ENCODE measurements around the gene FBN1. TPM values are rescaled to one million over a fixed set of nuclear protein-coding genes. Genes with fewer than 3 reads are reported as not detected.

FBN1 gene
- total and polyA plus RNA-seq, 4 donors, result 33.3 to 249 (median 120) TPM

DNA sequence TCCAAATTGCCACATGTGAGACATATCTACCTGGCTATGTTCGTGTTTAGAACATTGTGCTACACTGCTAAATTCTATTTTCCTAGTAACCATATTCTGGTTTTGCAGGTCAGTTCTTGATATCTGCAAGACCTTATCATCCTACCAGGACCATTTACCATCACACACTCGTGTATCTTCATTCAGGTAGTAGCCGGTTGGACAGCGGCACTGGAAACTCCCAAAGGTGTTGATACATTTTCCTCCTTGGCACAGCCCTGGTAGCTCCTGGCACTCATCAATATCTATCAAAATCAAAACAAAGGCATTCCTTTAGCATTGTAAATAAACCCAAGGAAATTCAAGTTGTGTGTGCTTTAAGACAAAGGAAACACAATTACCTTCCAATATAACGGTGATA, 180.1 kb downstream of the FBN1 start:
- no peak overlapping the region for H3K4me3 ChIP-seq (ENCODE audit: low read depth, low read length)
- 96% methylated on average over 4 of the region's 5 CpGs for WGBS (ENCODE audit: insufficient coverage)
- no peaks in the 10 kb centered on the region for H3K9me3 ChIP-seq (ENCODE audit: control insufficient read depth, insufficient read depth, low read length)
- H3K27ac ChIP-seq (ENCODE audit: low read depth, low read length), result no peak overlapping the region
- H3K27me3 ChIP-seq (ENCODE audit: control insufficient read depth, insufficient read depth, low read length), result no peaks in the 10 kb centered on the region
- H3K36me3 ChIP-seq (ENCODE audit: control insufficient read depth, insufficient read depth, low read length), result peaks cover 25% of the 10 kb centered on the region
- H3K4me1 ChIP-seq (ENCODE audit: control insufficient read depth, insufficient read depth, low read length), result no peaks in the 10 kb centered on the region
- DNase-seq (ENCODE audit: low read depth in 4 of 6, low spot score in 6 of 6), result no peak

DNA sequence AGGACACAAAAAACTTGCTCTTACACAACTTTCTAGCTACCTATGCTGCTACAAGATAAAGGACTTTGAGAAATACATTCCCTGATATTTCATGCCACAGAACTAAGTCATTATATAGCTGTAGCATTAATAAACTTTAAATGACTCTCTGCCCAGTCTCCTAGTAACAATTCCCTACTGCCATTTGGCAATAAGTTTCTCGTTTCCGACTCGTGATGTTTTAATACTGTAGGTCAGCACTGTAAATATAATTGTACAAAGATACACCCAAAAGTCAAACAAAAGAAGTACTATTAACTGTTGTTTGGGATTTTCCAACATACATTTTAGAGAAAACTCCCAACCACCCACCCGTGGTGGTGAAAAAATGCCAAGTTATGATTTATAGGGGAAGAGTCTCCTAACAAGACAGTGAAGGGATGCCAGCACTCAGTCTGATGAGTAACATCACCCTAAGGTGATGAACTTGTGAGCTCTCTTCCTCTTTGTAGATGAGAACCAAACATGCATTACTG, 182.1 kb downstream of the FBN1 start:
- Histone ChIP-seq H3K27ac (ENCODE audit: low read depth, low read length) (no peak overlapping the region), H3K4me1 (ENCODE audit: control insufficient read depth, insufficient read depth, low read length) (no peaks in the 10 kb centered on the region), H3K36me3 (ENCODE audit: control insufficient read depth, insufficient read depth, low read length) (peaks cover 13% of the 10 kb centered on the region), H3K4me3 (ENCODE audit: low read depth, low read length) (no peak overlapping the region), H3K27me3 (ENCODE audit: control insufficient read depth, insufficient read depth, low read length) (no peaks in the 10 kb centered on the region), H3K9me3 (ENCODE audit: control insufficient read depth, insufficient read depth, low read length) (no peaks in the 10 kb centered on the region)
- no CpG with 5 or more reads among the region's 4 CpGs for WGBS (ENCODE audit: insufficient coverage)
- no peak for DNase-seq (ENCODE audit: low read depth in 4 of 6, low spot score in 6 of 6)

DNA sequence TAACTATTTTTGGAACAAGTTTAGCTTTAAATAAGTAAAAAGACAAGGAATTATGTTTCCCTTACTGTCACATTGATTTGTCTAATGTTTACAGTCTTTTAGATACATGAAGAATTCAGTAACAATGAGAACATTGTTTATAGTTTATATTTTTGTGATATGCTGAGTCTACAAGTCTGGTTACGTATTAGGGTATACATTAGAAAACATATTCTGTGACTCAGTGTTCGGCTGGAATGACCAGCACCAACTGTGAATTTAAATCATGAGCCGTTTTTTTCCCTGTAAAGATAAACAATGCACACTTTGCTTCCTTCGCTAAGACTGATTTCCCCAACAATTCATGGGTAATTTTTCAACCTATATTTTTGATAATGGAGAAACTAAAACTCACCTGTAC, 182.8 kb downstream of the FBN1 start:
- Histone ChIP-seq H3K4me3 (ENCODE audit: low read depth, low read length) (no peak overlapping the region), H3K27me3 (ENCODE audit: control insufficient read depth, insufficient read depth, low read length) (no peaks in the 10 kb centered on the region), H3K27ac (ENCODE audit: low read depth, low read length) (no peak overlapping the region), H3K4me1 (ENCODE audit: control insufficient read depth, insufficient read depth, low read length) (no peaks in the 10 kb centered on the region), H3K9me3 (ENCODE audit: control insufficient read depth, insufficient read depth, low read length) (no peaks in the 10 kb centered on the region), H3K36me3 (ENCODE audit: control insufficient read depth, insufficient read depth, low read length) (peaks cover 10% of the 10 kb centered on the region)
- DNase-seq (ENCODE audit: low read depth in 4 of 6, low spot score in 6 of 6), result no peak
- 70% methylated on average over 2 of the region's 4 CpGs for WGBS (ENCODE audit: insufficient coverage)

DNA sequence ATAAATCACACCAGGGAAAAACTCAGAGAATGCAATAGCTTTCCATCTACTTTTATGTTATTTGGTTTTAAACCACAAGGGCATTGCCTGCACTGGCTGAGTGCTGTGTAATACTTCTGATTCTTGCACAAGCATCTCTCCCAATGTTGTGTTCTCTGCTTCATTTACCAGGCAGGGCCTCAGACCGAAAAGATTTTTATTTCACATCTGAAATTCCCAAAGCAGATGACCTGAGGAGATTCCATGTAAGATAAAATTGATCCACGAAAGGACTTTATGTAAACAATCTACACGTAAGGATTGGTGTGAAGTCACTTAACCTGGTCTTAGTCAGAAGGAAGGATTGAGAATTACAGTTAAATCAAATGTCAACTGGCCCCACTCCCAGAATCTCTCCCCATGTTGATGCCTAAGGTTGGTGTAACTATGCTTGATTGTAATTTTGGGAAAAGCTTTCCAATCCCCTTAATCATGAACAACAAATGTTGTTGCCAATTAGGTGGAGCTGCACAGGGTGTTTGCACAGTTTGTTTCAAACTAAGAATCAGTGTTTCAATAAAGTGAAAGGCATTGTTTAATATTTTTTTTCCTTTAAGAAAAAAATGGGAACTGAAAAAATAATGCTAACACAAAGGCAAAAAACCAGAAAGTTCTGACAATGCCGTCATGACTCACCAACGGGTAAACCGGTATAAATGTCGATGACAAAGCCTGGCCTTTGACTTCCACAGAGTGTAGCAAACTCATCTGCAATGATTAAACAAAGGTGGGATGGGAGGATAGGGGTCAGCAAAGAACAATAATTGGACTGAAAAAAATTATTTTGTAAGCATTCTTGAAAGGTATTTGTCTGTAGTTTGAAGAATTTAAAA, 185.7 kb downstream of the FBN1 start:
- no peak overlapping the region for H3K27ac ChIP-seq (ENCODE audit: low read depth, low read length)

DNA sequence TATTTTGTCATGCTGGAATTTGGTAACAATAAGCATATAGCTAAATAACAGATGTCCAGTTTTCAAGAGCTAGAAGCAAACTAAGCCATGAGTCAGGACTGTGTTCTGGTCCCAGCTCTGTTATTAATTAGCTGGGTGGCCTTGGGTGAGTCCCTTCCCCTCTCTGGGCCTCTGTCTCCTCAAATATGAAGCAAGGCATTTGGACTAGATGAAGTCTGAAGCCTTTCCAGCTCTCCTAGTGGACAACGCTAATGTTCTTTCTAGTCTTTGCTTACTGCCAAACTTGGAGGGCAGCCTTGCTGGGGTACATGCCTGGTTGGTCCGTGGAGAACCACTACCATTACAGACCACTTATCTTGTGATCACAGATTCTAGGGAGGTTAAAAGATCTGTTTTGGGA, 186.6 kb downstream of the FBN1 start:
- Histone ChIP-seq H3K27me3 (ENCODE audit: control insufficient read depth, insufficient read depth, low read length) (no peaks in the 10 kb centered on the region), H3K9me3 (ENCODE audit: control insufficient read depth, insufficient read depth, low read length) (no peaks in the 10 kb centered on the region), H3K36me3 (ENCODE audit: control insufficient read depth, insufficient read depth, low read length) (peaks cover 10% of the 10 kb centered on the region), H3K4me3 (ENCODE audit: low read depth, low read length) (no peak overlapping the region), H3K27ac (ENCODE audit: low read depth, low read length) (no peak overlapping the region), H3K4me1 (ENCODE audit: control insufficient read depth, insufficient read depth, low read length) (no peaks in the 10 kb centered on the region)
- no CpG with 5 or more reads among the region's 2 CpGs for WGBS (ENCODE audit: insufficient coverage)
- DNase-seq (ENCODE audit: low read depth in 4 of 6, low spot score in 6 of 6), result no peak

More for the DNA sequence above, 185.7 kb downstream of the FBN1 start:
- no peaks in the 10 kb centered on the region for H3K4me1 ChIP-seq (ENCODE audit: control insufficient read depth, insufficient read depth, low read length)
- H3K36me3 ChIP-seq (ENCODE audit: control insufficient read depth, insufficient read depth, low read length), result peaks cover 13% of the 10 kb centered on the region
- no peaks in the 10 kb centered on the region for H3K27me3 ChIP-seq (ENCODE audit: control insufficient read depth, insufficient read depth, low read length)
- WGBS (ENCODE audit: insufficient coverage), result no CpG with 5 or more reads among the region's 7 CpGs
- DNase-seq (ENCODE audit: low read depth in 4 of 6, low spot score in 6 of 6), result no peak
- no peak overlapping the region for H3K4me3 ChIP-seq (ENCODE audit: low read depth, low read length)
- H3K9me3 ChIP-seq (ENCODE audit: control insufficient read depth, insufficient read depth, low read length), result no peaks in the 10 kb centered on the region

DNA sequence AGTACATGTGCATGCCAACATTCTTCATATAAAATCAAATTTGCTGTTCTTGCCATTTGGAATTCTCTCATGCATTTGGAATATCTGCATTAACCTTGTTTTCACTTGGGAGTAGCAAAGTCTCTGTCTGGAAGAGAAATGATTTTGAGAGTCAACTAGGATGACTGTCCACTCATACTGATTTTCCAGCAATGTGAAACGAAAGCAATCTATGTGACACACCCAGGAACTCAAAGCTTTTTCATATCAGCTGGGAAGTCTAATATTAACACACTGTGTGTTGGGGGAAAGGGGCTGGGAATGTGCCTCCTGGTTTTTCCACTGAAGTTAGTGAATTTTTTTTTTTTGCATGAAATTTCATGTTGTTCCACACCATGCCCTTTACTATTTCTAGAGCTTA, 189.4 kb downstream of the FBN1 start:
- Histone ChIP-seq H3K9me3 (ENCODE audit: control insufficient read depth, insufficient read depth, low read length) (no peaks in the 10 kb centered on the region), H3K27me3 (ENCODE audit: control insufficient read depth, insufficient read depth, low read length) (no peaks in the 10 kb centered on the region), H3K4me3 (ENCODE audit: low read depth, low read length) (no peak overlapping the region), H3K4me1 (ENCODE audit: control insufficient read depth, insufficient read depth, low read length) (no peaks in the 10 kb centered on the region), H3K36me3 (ENCODE audit: control insufficient read depth, insufficient read depth, low read length) (peaks cover 13% of the 10 kb centered on the region), H3K27ac (ENCODE audit: low read depth, low read length) (no peak overlapping the region)
- no CpG with 5 or more reads among the region's 1 CpG for WGBS (ENCODE audit: insufficient coverage)
- DNase-seq (ENCODE audit: low read depth in 4 of 6, low spot score in 6 of 6), result no peak

DNA sequence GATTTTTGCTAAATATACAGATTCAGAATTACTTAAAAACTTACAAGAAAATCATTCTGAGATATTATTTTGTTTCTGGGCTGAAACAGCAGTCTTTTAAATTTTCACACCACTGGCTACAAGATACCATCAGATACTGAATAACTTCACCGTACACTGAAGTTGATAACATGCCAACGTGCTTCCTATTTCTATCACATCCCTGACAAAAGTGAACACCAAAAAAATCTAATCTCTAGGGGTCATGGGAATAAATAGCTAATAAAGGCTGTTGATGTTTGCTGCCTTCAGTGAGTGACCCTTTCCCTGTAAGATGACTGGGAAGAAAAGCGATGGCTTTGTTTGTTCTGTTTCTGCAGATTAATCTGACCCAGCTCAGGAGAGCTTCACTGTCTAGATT, 193.8 kb downstream of the FBN1 start:
- Histone ChIP-seq H3K27me3 (ENCODE audit: control insufficient read depth, insufficient read depth, low read length) (no peaks in the 10 kb centered on the region), H3K4me3 (ENCODE audit: low read depth, low read length) (no peak overlapping the region), H3K36me3 (ENCODE audit: control insufficient read depth, insufficient read depth, low read length) (peaks cover 8% of the 10 kb centered on the region), H3K4me1 (ENCODE audit: control insufficient read depth, insufficient read depth, low read length) (no peaks in the 10 kb centered on the region), H3K27ac (ENCODE audit: low read depth, low read length) (no peak overlapping the region), H3K9me3 (ENCODE audit: control insufficient read depth, insufficient read depth, low read length) (no peaks in the 10 kb centered on the region)
- WGBS (ENCODE audit: insufficient coverage), result 100% methylated on average over 1 of the region's 3 CpGs
- no peak for DNase-seq (ENCODE audit: low read depth in 4 of 6, low spot score in 6 of 6)

DNA sequence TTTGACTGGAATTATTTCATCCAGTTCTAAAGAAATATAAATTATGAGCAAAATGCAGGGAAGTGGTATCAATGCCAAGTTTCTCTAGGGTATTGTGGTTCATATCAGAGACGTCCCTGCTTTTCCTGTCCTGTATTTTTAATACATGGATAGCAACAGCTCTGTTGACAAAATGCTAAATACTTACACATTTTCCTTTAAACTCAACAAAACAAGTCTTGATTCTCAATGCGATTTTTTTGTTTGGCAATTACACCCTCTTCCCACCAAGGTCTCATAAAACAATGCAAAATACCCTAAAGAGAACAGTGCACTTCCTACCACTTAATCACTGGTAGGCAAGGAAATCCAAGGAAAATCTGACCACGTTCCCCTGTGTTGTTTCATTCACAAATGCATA, 194.3 kb downstream of the FBN1 start:
- H3K27ac ChIP-seq (ENCODE audit: low read depth, low read length), result no peak overlapping the region
- H3K4me3 ChIP-seq (ENCODE audit: low read depth, low read length), result no peak overlapping the region

DNA sequence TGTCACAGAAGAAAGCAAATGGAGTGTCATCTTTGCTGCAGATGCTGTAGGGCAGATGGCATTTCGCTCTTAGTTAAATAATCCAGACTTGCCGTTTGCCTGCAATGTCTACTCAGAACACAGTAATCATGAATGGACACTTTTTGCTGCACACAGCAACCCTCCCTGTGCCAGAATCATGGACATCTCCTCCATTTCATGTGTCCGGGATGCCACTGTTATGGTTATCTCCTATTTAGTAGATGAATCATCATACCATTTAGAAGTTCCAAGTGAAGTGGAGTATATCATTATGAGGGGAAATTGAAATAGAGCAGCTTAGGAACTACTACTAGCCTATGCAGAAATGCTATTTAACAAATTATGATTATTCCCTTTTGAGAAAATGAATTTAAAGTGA, 195.8 kb downstream of the FBN1 start:
- Histone ChIP-seq H3K27ac (ENCODE audit: low read depth, low read length) (no peak overlapping the region), H3K36me3 (ENCODE audit: control insufficient read depth, insufficient read depth, low read length) (peaks cover 3% of the 10 kb centered on the region), H3K4me1 (ENCODE audit: control insufficient read depth, insufficient read depth, low read length) (no peaks in the 10 kb centered on the region), H3K27me3 (ENCODE audit: control insufficient read depth, insufficient read depth, low read length) (no peaks in the 10 kb centered on the region), H3K4me3 (ENCODE audit: low read depth, low read length) (no peak overlapping the region), H3K9me3 (ENCODE audit: control insufficient read depth, insufficient read depth, low read length) (no peaks in the 10 kb centered on the region)
- no peak for DNase-seq (ENCODE audit: low read depth in 4 of 6, low spot score in 6 of 6)
- WGBS (ENCODE audit: insufficient coverage), result no CpG with 5 or more reads among the region's 3 CpGs

More for the DNA sequence above, 194.3 kb downstream of the FBN1 start:
- 100% methylated on average over 1 of the region's 3 CpGs for WGBS (ENCODE audit: insufficient coverage)
- Histone ChIP-seq H3K9me3 (ENCODE audit: control insufficient read depth, insufficient read depth, low read length) (no peaks in the 10 kb centered on the region), H3K4me1 (ENCODE audit: control insufficient read depth, insufficient read depth, low read length) (no peaks in the 10 kb centered on the region), H3K36me3 (ENCODE audit: control insufficient read depth, insufficient read depth, low read length) (peaks cover 8% of the 10 kb centered on the region), H3K27me3 (ENCODE audit: control insufficient read depth, insufficient read depth, low read length) (no peaks in the 10 kb centered on the region)
- DNase-seq (ENCODE audit: low read depth in 4 of 6, low spot score in 6 of 6), result no peak

DNA sequence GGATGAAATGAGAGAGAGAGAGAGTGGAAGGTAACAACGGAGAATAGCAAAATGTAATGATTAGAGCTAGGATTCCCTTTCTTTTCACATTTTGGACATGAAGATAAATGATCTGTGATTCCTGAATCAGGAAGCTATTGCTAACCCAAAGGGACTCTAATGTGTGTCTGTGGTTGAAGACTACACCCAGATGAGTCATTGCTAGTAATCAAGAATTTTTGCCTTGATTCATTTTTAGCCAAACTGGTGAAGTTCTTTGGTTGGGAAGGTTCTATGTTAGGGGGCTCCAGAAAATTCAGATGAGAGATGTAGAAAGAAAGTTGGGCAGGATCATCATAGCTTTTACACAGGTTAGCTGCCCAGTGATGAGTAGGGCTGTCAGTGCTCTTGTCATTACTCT, 197.9 kb downstream of the FBN1 start:
- Histone ChIP-seq H3K4me3 (ENCODE audit: low read depth, low read length) (no peak overlapping the region), H3K27me3 (ENCODE audit: control insufficient read depth, insufficient read depth, low read length) (no peaks in the 10 kb centered on the region), H3K36me3 (ENCODE audit: control insufficient read depth, insufficient read depth, low read length) (peaks cover 6% of the 10 kb centered on the region), H3K9me3 (ENCODE audit: control insufficient read depth, insufficient read depth, low read length) (no peaks in the 10 kb centered on the region), H3K27ac (ENCODE audit: low read depth, low read length) (no peak overlapping the region), H3K4me1 (ENCODE audit: control insufficient read depth, insufficient read depth, low read length) (no peaks in the 10 kb centered on the region)
- 86% methylated on average over 1 of the region's 1 CpG for WGBS (ENCODE audit: insufficient coverage)
- no peak for DNase-seq (ENCODE audit: low read depth in 4 of 6, low spot score in 6 of 6)

Measured in spinal cord (tissue), 10 donors.